HepG2 (cell line): Measurements from ENCODE around the gene AZU1. TPM values are rescaled to one million over a fixed set of nuclear protein-coding genes. Genes with fewer than 3 reads are reported as not detected.
A peak's percentile ranks its signal among the peaks of the same experiment; 100 is the strongest.

Experiments used
- GPN1 ChIP-seq: sonication (generic); formaldehyde crosslinking; IDR thresholded peaks from 2 replicates; pipeline ENCODE4 v1.5.1; 2020; ENCODE audit warnings: missing genetic modification reagents, borderline replicate concordance
- HOXA3 ChIP-seq: sonication (generic); formaldehyde crosslinking; IDR thresholded peaks from 2 replicates; pipeline ENCODE4 v1.5.0; 2020; ENCODE audit warnings: missing genetic modification reagents
- IKZF1 ChIP-seq: fragments of 450-650 bp; IDR thresholded peaks from 2 replicates; pipeline ENCODE4 v1.7.1; 2016
- KLF16 ChIP-seq, 2 experiments: sonication (generic) in 1 of 2; formaldehyde crosslinking in 1 of 2; IDR thresholded peaks; 2 replicates each; pipeline versions ENCODE4 v1.6.1 to v1.8.0; 2016 to 2023; ENCODE audit warnings: missing genetic modification reagents in 2 of 2, missing compliant biosample characterization in 1 of 2
- MAFK ChIP-seq, 2 experiments: IDR thresholded peaks in 1 of 2; conservative IDR thresholded peaks in 1 of 2; 2 replicates each; pipeline ENCODE4 v1.6.1; 2011; ENCODE audit warnings: improper control_type of control experiment in 2 of 2, low read length in 2 of 2
- MAZ ChIP-seq, 2 experiments: sonication (generic) in 1 of 2; formaldehyde crosslinking in 1 of 2; IDR thresholded peaks; 2 replicates each; pipeline versions ENCODE4 v1.5.0 to v1.6.1; 2012 to 2020; ENCODE audit warnings: low read depth in 2 of 2, mild to moderate bottlenecking in 2 of 2, borderline replicate concordance in 1 of 2, improper control_type of control experiment in 1 of 2, low read length in 1 of 2, missing genetic modification reagents in 1 of 2, moderate library complexity in 1 of 2
- MNT ChIP-seq: fragments of 450-650 bp; IDR thresholded peaks from 2 replicates; pipeline ENCODE4 v1.6.1; 2016
- MZF1 ChIP-seq: sonication (generic); formaldehyde crosslinking; IDR thresholded peaks from 2 replicates; pipeline ENCODE4 v1.8.1; 2023; ENCODE audit warnings: mild to moderate bottlenecking, missing genetic modification reagents, borderline replicate concordance
- NFE2L2 ChIP-seq: fragments of 150-350 bp; IDR thresholded peaks from 2 replicates; pipeline ENCODE4 v1.6.1; 2014; ENCODE audit warnings: low read length
- NFRKB ChIP-seq: fragments of 450-650 bp; IDR thresholded peaks from 2 replicates; pipeline ENCODE4 v1.6.1; 2017
- POLR2A ChIP-seq, 2 experiments: IDR thresholded peaks; 2 replicates each; pipeline ENCODE4 v1.6.1; 2011; ENCODE audit warnings: low read depth in 2 of 2, low read length in 2 of 2, mild to moderate bottlenecking in 1 of 2, moderate library complexity in 1 of 2; ENCODE audit not compliant: insufficient read depth in 1 of 2
- RBM39 ChIP-seq: fragments of 200-400 bp; formaldehyde crosslinking; IDR thresholded peaks from one replicate; pipeline ENCODE4 v1.6.1; 2018; ENCODE audit warnings: antibody characterized with exemption, mild to moderate bottlenecking, low read depth, low read length; ENCODE audit not compliant: poor library complexity, severe bottlenecking
- TBP ChIP-seq: sonication (generic); formaldehyde crosslinking; IDR thresholded peaks from 2 replicates; pipeline ENCODE4 v1.5.0; 2020; ENCODE audit warnings: missing genetic modification reagents
- THAP11 ChIP-seq: IDR thresholded peaks from 2 replicates; pipeline ENCODE4 v1.6.1; 2016; ENCODE audit warnings: missing biosample characterization, missing genetic modification reagents
- TSC22D2 ChIP-seq: sonication (generic); formaldehyde crosslinking; IDR thresholded peaks from 2 replicates; pipeline ENCODE4 v1.5.1; 2020; ENCODE audit warnings: missing genetic modification reagents, mild to moderate bottlenecking, borderline replicate concordance
- XBP1 ChIP-seq: sonication (generic); formaldehyde crosslinking; IDR thresholded peaks from 2 replicates; pipeline ENCODE4 v1.5.0; 2020; ENCODE audit warnings: missing genetic modification reagents
- ZNF333 ChIP-seq: sonication (generic); formaldehyde crosslinking; IDR thresholded peaks from 2 replicates; pipeline ENCODE4 v1.4.0; 2020; ENCODE audit warnings: mild to moderate bottlenecking, missing genetic modification reagents, borderline replicate concordance
- ZNF570 ChIP-seq: sonication (generic); formaldehyde crosslinking; IDR thresholded peaks from 2 replicates; pipeline ENCODE4 v1.4.0; 2020; ENCODE audit warnings: mild to moderate bottlenecking, missing genetic modification reagents, borderline replicate concordance
- ZNF580 ChIP-seq: IDR thresholded peaks from 2 replicates; pipeline ENCODE4 v1.6.1; 2016; ENCODE audit warnings: low read depth, borderline replicate concordance
- polyA plus RNA-seq, 8 experiments: library from polyadenylated mRNA; depleted of rRNA in 3 of 8; stranded (reverse) in 7 of 8; unstranded in 1 of 8; fragments of >200 nt; fragmentation: Illumina TruSeq in 4 of 8; extraction: Trizol in 4 of 8; gene quantifications; 2 replicates each; pipeline versions ENCODE4 v1.2.1 to v1.2.3, GENCODE V29; 2011 to 2016; ENCODE audit warnings: low read depth in 4 of 8, missing spikeins in 1 of 8, mixed read lengths in 1 of 8; ENCODE audit not compliant: insufficient read depth in 1 of 8
- total RNA-seq, 5 experiments: library from RNA; depleted of rRNA; stranded (reverse); fragments of >200 nt; fragmentation: Illumina TruSeq; extraction: Trizol; gene quantifications; 2 replicates each; pipeline ENCODE4 v1.2.3, GENCODE V29; 2016; ENCODE audit warnings: low read depth in 1 of 5
- TF ChIP-seq, protein P1 (sequence below): sonication (generic); formaldehyde crosslinking; IDR thresholded peaks from 2 replicates; pipeline ENCODE4 v1.5.1; 2020; ENCODE audit warnings: mild to moderate bottlenecking, missing genetic modification reagents, moderate library complexity
- TF ChIP-seq, protein P2 (sequence below): sonication (generic); formaldehyde crosslinking; IDR thresholded peaks from 2 replicates; pipeline ENCODE4 v1.5.0; 2020; ENCODE audit warnings: missing genetic modification reagents
- TF ChIP-seq, protein P3 (sequence below): sonication (generic); formaldehyde crosslinking; IDR thresholded peaks from 2 replicates; pipeline ENCODE4 v1.4.0; 2020; ENCODE audit warnings: low read depth, mild to moderate bottlenecking, missing genetic modification reagents

Gene AZU1
- total and polyA plus RNA-seq, 2 of the 13 experiments (the other 11 are each of a cell fraction or from before 2014, with no cell fraction given): not detected

DNA sequence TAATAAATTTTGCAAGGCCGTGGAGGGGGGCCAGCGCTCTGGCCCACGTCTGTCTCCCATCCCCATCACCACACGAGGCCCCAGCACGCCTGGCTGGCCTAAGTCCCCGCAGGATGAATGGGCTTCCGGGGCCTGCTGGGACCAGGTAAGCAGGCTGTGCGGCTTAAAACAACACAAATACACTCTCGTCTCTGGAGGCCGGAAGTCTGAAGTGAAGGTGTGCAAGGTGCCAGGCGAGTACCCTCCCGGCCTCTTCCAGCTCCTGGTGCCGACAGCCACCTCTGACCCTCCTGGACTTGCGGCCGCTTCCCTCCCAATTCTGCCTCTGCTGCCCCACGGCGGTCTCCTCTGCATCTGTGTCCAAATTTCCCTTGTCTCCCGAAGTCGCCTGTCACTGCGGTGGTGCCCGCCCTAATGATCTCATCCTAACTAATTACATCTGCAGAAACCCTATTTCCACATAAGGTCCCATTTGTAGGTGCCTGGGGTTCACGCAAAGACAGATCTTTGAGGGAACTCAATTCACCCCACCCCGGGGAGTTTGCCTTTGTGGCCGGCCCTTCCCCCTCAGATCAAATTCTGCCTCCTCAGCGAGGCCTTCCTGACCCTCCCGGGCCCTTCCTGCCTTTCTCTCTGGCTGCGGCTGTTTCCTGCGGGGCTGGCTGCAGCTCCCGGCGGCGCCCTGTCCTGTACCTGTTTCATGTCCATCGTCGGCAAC, 38.5 kb upstream of the AZU1 start (continued):
- TF ChIP-seq MZF1 (no peak), NFE2L2 (no peak), ZNF580 (no peak), NFRKB (no peak), THAP11 (CRISPR knock-in tag) (0 out of 2 replicates have a peak, but pooled peaks have one; percentile 20), TSC22D2 (CRISPR knock-in tag) (no peak), XBP1 (CRISPR knock-in tag) (no peak), RBM39 (no peak), KLF16 (CRISPR knock-in tag; IDR thresholded peaks at IDR 0.05) (no peak; a peak in 1 of 4 replicates), MAZ (IDR thresholded peaks at IDR 0.05; ENCODE audit: borderline replicate concordance, low read depth, low read length) (no peak), MAZ (CRISPR knock-in tag; IDR thresholded peaks at IDR 0.05; ENCODE audit: low read depth) (no peak; the same call in 1 of the 2 replicates), IKZF1 (no peak), MNT (no peak), MAFK (conservative IDR thresholded peaks at IDR 0.05 in 1 of 2, IDR thresholded peaks at IDR 0.05 in 1 of 2; ENCODE audit: low read length in 2 of 2) (no peak), GPN1 (no peak), TBP (CRISPR knock-in tag) (no peak), POLR2A (IDR thresholded peaks at IDR 0.05; ENCODE audit: insufficient read depth in 1 of 2, low read depth in 2 of 2, low read length in 2 of 2) (peak; percentile 27 to 68; a peak in 1 of 4 replicates), HOXA3 (CRISPR knock-in tag) (no peak), ZNF333 (CRISPR knock-in tag) (no peak), ZNF570 (CRISPR knock-in tag) (no peak)
- TF ChIP-seq, protein P1, sequence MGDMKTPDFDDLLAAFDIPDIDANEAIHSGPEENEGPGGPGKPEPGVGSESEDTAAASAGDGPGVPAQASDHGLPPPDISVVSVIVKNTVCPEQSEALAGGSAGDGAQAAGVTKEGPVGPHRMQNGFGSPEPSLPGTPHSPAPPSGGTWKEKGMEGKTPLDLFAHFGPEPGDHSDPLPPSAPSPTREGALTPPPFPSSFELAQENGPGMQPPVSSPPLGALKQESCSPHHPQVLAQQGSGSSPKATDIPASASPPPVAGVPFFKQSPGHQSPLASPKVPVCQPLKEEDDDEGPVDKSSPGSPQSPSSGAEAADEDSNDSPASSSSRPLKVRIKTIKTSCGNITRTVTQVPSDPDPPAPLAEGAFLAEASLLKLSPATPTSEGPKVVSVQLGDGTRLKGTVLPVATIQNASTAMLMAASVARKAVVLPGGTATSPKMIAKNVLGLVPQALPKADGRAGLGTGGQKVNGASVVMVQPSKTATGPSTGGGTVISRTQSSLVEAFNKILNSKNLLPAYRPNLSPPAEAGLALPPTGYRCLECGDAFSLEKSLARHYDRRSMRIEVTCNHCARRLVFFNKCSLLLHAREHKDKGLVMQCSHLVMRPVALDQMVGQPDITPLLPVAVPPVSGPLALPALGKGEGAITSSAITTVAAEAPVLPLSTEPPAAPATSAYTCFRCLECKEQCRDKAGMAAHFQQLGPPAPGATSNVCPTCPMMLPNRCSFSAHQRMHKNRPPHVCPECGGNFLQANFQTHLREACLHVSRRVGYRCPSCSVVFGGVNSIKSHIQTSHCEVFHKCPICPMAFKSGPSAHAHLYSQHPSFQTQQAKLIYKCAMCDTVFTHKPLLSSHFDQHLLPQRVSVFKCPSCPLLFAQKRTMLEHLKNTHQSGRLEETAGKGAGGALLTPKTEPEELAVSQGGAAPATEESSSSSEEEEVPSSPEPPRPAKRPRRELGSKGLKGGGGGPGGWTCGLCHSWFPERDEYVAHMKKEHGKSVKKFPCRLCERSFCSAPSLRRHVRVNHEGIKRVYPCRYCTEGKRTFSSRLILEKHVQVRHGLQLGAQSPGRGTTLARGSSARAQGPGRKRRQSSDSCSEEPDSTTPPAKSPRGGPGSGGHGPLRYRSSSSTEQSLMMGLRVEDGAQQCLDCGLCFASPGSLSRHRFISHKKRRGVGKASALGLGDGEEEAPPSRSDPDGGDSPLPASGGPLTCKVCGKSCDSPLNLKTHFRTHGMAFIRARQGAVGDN (CRISPR knock-in tag): peak; percentile 91
- TF ChIP-seq, protein P2, sequence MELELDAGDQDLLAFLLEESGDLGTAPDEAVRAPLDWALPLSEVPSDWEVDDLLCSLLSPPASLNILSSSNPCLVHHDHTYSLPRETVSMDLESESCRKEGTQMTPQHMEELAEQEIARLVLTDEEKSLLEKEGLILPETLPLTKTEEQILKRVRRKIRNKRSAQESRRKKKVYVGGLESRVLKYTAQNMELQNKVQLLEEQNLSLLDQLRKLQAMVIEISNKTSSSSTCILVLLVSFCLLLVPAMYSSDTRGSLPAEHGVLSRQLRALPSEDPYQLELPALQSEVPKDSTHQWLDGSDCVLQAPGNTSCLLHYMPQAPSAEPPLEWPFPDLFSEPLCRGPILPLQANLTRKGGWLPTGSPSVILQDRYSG (CRISPR knock-in tag): no peak
- TF ChIP-seq, protein P3, sequence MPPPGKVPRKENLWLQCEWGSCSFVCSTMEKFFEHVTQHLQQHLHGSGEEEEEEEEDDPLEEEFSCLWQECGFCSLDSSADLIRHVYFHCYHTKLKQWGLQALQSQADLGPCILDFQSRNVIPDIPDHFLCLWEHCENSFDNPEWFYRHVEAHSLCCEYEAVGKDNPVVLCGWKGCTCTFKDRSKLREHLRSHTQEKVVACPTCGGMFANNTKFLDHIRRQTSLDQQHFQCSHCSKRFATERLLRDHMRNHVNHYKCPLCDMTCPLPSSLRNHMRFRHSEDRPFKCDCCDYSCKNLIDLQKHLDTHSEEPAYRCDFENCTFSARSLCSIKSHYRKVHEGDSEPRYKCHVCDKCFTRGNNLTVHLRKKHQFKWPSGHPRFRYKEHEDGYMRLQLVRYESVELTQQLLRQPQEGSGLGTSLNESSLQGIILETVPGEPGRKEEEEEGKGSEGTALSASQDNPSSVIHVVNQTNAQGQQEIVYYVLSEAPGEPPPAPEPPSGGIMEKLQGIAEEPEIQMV (CRISPR knock-in tag): no peak
